ENCODE results near the gene POLR2M. TPM values are rescaled to one million over a fixed set of nuclear protein-coding genes. Genes with fewer than 3 reads are reported as not detected.

Gene POLR2M
- polyA plus RNA-seq, 3 donors, result 14.4 to 29.4 (median 26.3) TPM

DNA sequence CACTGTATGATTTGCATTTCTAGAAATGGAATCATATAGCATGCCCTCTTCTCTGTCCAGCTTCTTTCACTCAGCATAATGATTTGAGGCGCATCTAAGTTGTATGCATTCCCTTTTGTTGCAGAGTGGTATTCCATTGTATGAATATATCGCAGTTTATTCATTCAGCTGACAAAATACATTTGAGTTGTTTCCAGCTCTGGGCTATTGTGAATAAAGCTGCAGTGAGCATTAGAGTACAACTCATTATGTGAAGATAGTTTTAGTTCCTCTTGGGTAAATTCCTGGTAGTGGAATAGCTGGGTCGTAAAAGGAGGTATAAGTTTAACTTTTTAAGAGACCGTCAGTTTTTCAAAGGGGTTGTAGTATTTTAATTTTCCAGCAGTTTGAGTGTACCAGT lies 38.5 kb upstream of the POLR2M start:
- H3K27ac Mint-ChIP-seq, result no peak overlapping the region
- no peaks in the 10 kb centered on the region for H3K4me1 Mint-ChIP-seq
- H3K36me3 ChIP-seq (replicated peaks in 1 of 2; ENCODE audit: control insufficient read depth in 1 of 2, insufficient read depth in 2 of 2, low read length in 2 of 2), result no peaks in the 10 kb centered on the region
- H3K36me3 Mint-ChIP-seq, result no peaks in the 10 kb centered on the region
- H3K9me3 Mint-ChIP-seq, result peaks cover 0 to 1% (median 0%) of the 10 kb centered on the region in 7 donors
- no peaks in the 10 kb centered on the region for H3K79me2 ChIP-seq (ENCODE audit: insufficient read depth, low read length)
- H3K27me3 Mint-ChIP-seq (ENCODE audit: low read depth in 3 of 3), result peaks cover 5 to 9% (median 6%) of the 10 kb centered on the region in 3 donors
- H3K27me3 ChIP-seq (ENCODE audit: control insufficient read depth in 2 of 2, insufficient read depth in 2 of 2, low read length in 2 of 2), result no peaks in the 10 kb centered on the region
- H4K20me1 ChIP-seq (ENCODE audit: insufficient read depth, low read length), result no peaks in the 10 kb centered on the region
- no peak overlapping the region for H3K4me3 Mint-ChIP-seq
- no CpG with 5 or more reads among the region's 4 CpGs for WGBS (ENCODE audit: insufficient coverage)
- DNase-seq, result no peak
- H3K27ac ChIP-seq (ENCODE audit: low read depth in 1 of 2, low read length in 2 of 2), result no peak overlapping the region
- H3K4me2 ChIP-seq (replicated peaks; ENCODE audit: extremely low read depth, low read length, poor library complexity, severe bottlenecking), result no peak overlapping the region
- no peaks in the 10 kb centered on the region for H3K4me1 ChIP-seq (ENCODE audit: control insufficient read depth in 1 of 2, insufficient read depth in 2 of 2, low read length in 2 of 2)
- no peak overlapping the region for H3K9ac ChIP-seq (ENCODE audit: insufficient read depth, low read length, poor library complexity, severe bottlenecking)
- TF ChIP-seq, protein P1, sequence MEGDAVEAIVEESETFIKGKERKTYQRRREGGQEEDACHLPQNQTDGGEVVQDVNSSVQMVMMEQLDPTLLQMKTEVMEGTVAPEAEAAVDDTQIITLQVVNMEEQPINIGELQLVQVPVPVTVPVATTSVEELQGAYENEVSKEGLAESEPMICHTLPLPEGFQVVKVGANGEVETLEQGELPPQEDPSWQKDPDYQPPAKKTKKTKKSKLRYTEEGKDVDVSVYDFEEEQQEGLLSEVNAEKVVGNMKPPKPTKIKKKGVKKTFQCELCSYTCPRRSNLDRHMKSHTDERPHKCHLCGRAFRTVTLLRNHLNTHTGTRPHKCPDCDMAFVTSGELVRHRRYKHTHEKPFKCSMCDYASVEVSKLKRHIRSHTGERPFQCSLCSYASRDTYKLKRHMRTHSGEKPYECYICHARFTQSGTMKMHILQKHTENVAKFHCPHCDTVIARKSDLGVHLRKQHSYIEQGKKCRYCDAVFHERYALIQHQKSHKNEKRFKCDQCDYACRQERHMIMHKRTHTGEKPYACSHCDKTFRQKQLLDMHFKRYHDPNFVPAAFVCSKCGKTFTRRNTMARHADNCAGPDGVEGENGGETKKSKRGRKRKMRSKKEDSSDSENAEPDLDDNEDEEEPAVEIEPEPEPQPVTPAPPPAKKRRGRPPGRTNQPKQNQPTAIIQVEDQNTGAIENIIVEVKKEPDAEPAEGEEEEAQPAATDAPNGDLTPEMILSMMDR (IDR thresholded peaks at IDR 0.05), result no peak
- H3K9me3 ChIP-seq (replicated peaks in 1 of 2; ENCODE audit: control insufficient read depth in 1 of 2, insufficient read depth in 1 of 2, low read length in 2 of 2), result no peaks in the 10 kb centered on the region
- H2AFZ ChIP-seq (ENCODE audit: insufficient read depth, low read depth, low read length, poor library complexity, severe bottlenecking), result no peak overlapping the region
- H3K4me3 ChIP-seq (replicated peaks in 1 of 3; ENCODE audit: low read depth in 2 of 3, low read length in 3 of 3), result no peak overlapping the region
- intact Hi-C loops (cut with micrococcal nuclease), result no loop called here

DNA sequence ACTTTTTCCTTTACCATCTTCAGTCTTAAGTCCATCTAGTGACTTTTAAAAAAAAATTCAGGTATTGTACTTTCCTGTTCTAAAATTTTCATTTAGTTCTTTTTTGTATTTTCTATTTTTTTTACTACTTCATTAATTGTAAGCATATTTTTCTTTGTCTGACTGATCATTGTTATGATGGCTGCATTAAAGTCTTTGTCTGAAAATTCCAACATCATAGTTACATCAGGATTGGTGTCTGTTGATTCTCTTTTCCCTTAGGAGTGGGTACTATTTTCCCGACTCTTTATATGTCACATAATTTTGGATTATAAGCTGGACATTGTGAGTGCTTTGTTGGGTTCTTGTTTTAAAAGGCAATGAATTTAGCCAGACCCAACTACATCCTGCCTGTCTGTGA lies 34.9 kb upstream of the POLR2M start:
- no peaks in the 10 kb centered on the region for H3K36me3 Mint-ChIP-seq
- Histone ChIP-seq H3K79me2 (ENCODE audit: insufficient read depth, low read length) (no peaks in the 10 kb centered on the region), H3K4me1 (ENCODE audit: control insufficient read depth in 1 of 2, insufficient read depth in 2 of 2, low read length in 2 of 2) (no peaks in the 10 kb centered on the region), H3K27me3 (ENCODE audit: control insufficient read depth in 2 of 2, insufficient read depth in 2 of 2, low read length in 2 of 2) (no peaks in the 10 kb centered on the region), H3K9ac (ENCODE audit: insufficient read depth, low read length, poor library complexity, severe bottlenecking) (no peak overlapping the region), H4K20me1 (ENCODE audit: insufficient read depth, low read length) (no peaks in the 10 kb centered on the region), H2AFZ (ENCODE audit: insufficient read depth, low read depth, low read length, poor library complexity, severe bottlenecking) (no peak overlapping the region), H3K36me3 (replicated peaks in 1 of 2; ENCODE audit: control insufficient read depth in 1 of 2, insufficient read depth in 2 of 2, low read length in 2 of 2) (no peaks in the 10 kb centered on the region), H3K4me3 (replicated peaks in 1 of 3; ENCODE audit: low read depth in 2 of 3, low read length in 3 of 3) (no peak overlapping the region), H3K27ac (ENCODE audit: low read depth in 1 of 2, low read length in 2 of 2) (no peak overlapping the region), H3K4me2 (replicated peaks; ENCODE audit: extremely low read depth, low read length, poor library complexity, severe bottlenecking) (no peak overlapping the region), H3K9me3 (replicated peaks in 1 of 2; ENCODE audit: control insufficient read depth in 1 of 2, insufficient read depth in 1 of 2, low read length in 2 of 2) (no peaks in the 10 kb centered on the region)
- no CpG with 5 or more reads among the region's 1 CpG for WGBS (ENCODE audit: insufficient coverage)
- no peak for DNase-seq
- intact Hi-C loops (cut with micrococcal nuclease), result no loop called here
- peaks cover 0 to 1% (median 0%) of the 10 kb centered on the region in 7 donors for H3K9me3 Mint-ChIP-seq
- no peak overlapping the region for H3K27ac Mint-ChIP-seq
- TF ChIP-seq, protein P1 (IDR thresholded peaks at IDR 0.05), result no peak
- H3K4me1 Mint-ChIP-seq, result no peaks in the 10 kb centered on the region
- H3K27me3 Mint-ChIP-seq (ENCODE audit: low read depth in 3 of 3), result peaks cover 3 to 13% (median 9%) of the 10 kb centered on the region in 3 donors
- H3K4me3 Mint-ChIP-seq, result no peak overlapping the region

Data from CD14-positive monocyte (primary cell).